BLaER1 (cell line): ENCODE measurements around the gene WNT7A.

Source experiments
- H3K27ac ChIP-seq: shearing (Covaris generic); formaldehyde crosslinking; 2 replicates; pipeline ENCODE4 v1.8.1; 2022
- H3K27me3 ChIP-seq: shearing (Covaris generic); formaldehyde crosslinking; 2 replicates; pipeline ENCODE4 v1.8.1; 2022
- H3K36me3 ChIP-seq: shearing (Covaris generic); formaldehyde crosslinking; 2 replicates; pipeline ENCODE4 v1.8.1; 2022
- H3K4me1 ChIP-seq: shearing (Covaris generic); formaldehyde crosslinking; 2 replicates; pipeline ENCODE4 v1.8.1; 2022
- H3K4me2 ChIP-seq: shearing (Covaris generic); formaldehyde crosslinking; 2 replicates; pipeline ENCODE4 v1.8.1; 2022
- H3K4me3 ChIP-seq: shearing (Covaris generic); formaldehyde crosslinking; 2 replicates; pipeline ENCODE4 v1.8.1; 2022
- H3K9ac ChIP-seq: shearing (Covaris generic); formaldehyde crosslinking; 2 replicates; pipeline ENCODE4 v1.8.1; 2022
- H3K9me3 ChIP-seq: shearing (Covaris generic); formaldehyde crosslinking; 2 replicates; pipeline ENCODE4 v1.8.1; 2022
- H4K20me1 ChIP-seq: shearing (Covaris generic); formaldehyde crosslinking; 2 replicates; pipeline ENCODE4 v1.8.1; 2022
- Cebpa-rat ChIP-seq: shearing (Covaris generic); IDR thresholded peaks from 2 replicates; pipeline ENCODE4 v1.8.1; 2022

The WNT7A gene

DNA sequence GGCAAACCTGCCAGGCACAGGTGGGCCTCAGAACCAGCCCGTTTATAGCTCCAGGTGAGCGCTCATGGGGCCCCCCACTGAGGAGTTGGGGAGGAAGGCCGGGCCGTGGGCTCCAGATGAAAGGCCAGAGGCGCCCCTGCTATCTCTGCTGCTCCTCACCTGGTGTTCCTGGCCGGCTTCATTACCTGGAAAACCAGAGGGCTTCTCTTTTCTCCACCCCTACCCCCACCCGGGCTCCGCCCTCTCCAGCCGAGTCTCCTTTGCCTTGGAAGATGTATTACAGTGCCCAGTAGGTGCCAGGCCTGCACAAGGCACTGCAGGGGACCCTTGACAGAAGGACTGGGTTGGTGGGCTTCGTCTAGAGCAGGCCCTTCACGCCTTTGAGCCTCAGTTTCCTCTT, 111.4 kb downstream of the WNT7A start:
- H3K9me3 ChIP-seq, result no peaks in the 10 kb centered on the region
- no peak overlapping the region for H3K4me3 ChIP-seq
- no peaks in the 10 kb centered on the region for H4K20me1 ChIP-seq
- no peak for TF ChIP-seq Cebpa-rat
- H3K36me3 ChIP-seq, result no peaks in the 10 kb centered on the region
- H3K4me2 ChIP-seq, result peak overlapping the region; percentile 73
- no peaks in the 10 kb centered on the region for H3K27me3 ChIP-seq
- no peak overlapping the region for H3K27ac ChIP-seq
- H3K9ac ChIP-seq, result no peak overlapping the region
- H3K4me1 ChIP-seq, result peaks cover 43% of the 10 kb centered on the region

DNA sequence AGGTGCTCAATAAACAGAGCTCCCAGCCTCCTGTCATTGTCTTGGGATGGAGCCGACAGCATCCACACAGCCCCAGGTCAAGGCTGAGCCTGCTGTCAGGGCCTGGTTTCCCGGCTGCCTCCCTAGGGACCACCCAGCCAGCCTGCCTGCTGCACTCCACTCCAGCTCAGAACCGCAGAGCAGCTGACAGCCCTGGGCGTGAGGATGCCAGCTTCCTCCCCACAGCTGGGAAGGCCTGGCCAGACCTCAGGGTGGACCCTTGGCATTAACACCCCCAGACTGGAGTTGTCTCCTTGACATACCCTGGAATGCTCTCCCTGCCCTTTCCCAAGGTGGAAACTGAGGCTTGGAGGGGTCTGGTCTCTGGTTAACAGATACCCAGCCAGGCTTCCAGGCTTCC, 112.0 kb downstream of the WNT7A start:
- Histone ChIP-seq H3K4me2 (peak overlapping the region; percentile 73), H3K9ac (no peak overlapping the region), H3K9me3 (peaks cover 4% of the 10 kb centered on the region), H3K36me3 (no peaks in the 10 kb centered on the region), H4K20me1 (no peaks in the 10 kb centered on the region), H3K4me3 (no peak overlapping the region), H3K27me3 (no peaks in the 10 kb centered on the region), H3K27ac (no peak overlapping the region), H3K4me1 (peaks cover 43% of the 10 kb centered on the region)
- no peak for TF ChIP-seq Cebpa-rat

DNA sequence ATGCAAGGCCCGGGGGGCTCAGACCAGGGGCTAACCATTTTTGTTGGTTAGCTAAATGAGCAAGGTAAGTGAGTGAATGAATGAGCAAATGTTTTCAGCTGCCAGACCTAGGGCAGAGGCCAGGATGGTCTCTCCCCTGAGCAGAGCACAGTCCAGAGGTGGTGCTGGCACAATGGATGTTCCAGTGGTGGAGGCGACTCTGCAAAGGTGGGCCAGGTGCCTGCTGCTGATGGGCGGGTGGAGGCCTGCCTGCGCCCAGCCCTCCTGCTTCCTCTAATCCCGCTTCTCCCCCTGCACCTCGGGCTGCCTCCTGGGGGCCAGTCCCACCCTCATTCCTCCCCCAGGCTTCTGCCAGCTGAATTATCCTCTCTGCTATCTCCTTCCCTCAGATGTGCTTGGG, 112.8 kb downstream of the WNT7A start:
- H3K27ac ChIP-seq, result no peak overlapping the region
- H3K4me3 ChIP-seq, result no peak overlapping the region
- no peak for TF ChIP-seq Cebpa-rat
- H3K4me2 ChIP-seq, result peak overlapping the region; percentile 73; the same call in 1 of the 2 replicates
- H3K9ac ChIP-seq, result no peak overlapping the region
- no peaks in the 10 kb centered on the region for H3K36me3 ChIP-seq
- no peaks in the 10 kb centered on the region for H3K27me3 ChIP-seq
- peaks cover 43% of the 10 kb centered on the region for H3K4me1 ChIP-seq
- H3K9me3 ChIP-seq, result peaks cover 12% of the 10 kb centered on the region
- no peaks in the 10 kb centered on the region for H4K20me1 ChIP-seq
